K562 (cell line): Measurements from ENCODE around the gene MRM2. TPM values are rescaled to one million over a fixed set of nuclear protein-coding genes. Genes with fewer than 3 reads are reported as not detected.

Experiments
- ARID4B ChIP-seq: sonication (generic); formaldehyde crosslinking; IDR thresholded peaks from 2 replicates; pipeline ENCODE4 v1.8.0; 2022; ENCODE audit warnings: mild to moderate bottlenecking, missing genetic modification reagents
- BRD4 ChIP-seq: fragments of 200-600 bp; sonication (generic); IDR thresholded peaks from 2 replicates; pipeline ENCODE4 v1.6.1; 2017; ENCODE audit warnings: inconsistent platforms
- C11orf30 ChIP-seq: fragments of 450-650 bp; IDR thresholded peaks from 2 replicates; pipeline ENCODE4 v1.6.1; 2016; ENCODE audit warnings: low read depth, mild to moderate bottlenecking
- ILK ChIP-seq: fragments of 450-650 bp; IDR thresholded peaks from 2 replicates; pipeline ENCODE4 v1.6.1; 2016; ENCODE audit warnings: missing genetic modification characterization, low read depth, mild to moderate bottlenecking, missing compliant biosample characterization, moderate library complexity, borderline replicate concordance
- KLF1 ChIP-seq: fragments of 450-650 bp; IDR thresholded peaks from 2 replicates; pipeline ENCODE4 v1.6.1; 2016; ENCODE audit warnings: missing genetic modification characterization, missing compliant biosample characterization
- KLF16 ChIP-seq: IDR thresholded peaks from 2 replicates; pipeline ENCODE4 v1.6.1; 2016; ENCODE audit warnings: antibody characterized with exemption
- NCOA1 ChIP-seq: fragments of 450-650 bp; IDR thresholded peaks from 2 replicates; pipeline ENCODE4 v1.6.1; 2016; ENCODE audit warnings: low read depth
- NEUROD1 ChIP-seq: fragments of 150-350 bp; IDR thresholded peaks from 2 replicates; pipeline ENCODE4 v1.6.1; 2014; ENCODE audit warnings: borderline replicate concordance, low read length, low read depth; ENCODE audit not compliant: partially characterized antibody
- NR2C2 ChIP-seq, 2 experiments: fragments of 200-800 bp in 1 of 2; sonication (Bioruptor generic) in 1 of 2; sonication (generic) in 1 of 2; formaldehyde crosslinking in 1 of 2; IDR thresholded peaks; 2 replicates each; pipeline versions ENCODE4 v1.6.1 to v1.8.0; 2016 to 2022; ENCODE audit warnings: mild to moderate bottlenecking in 1 of 2, missing compliant biosample characterization in 1 of 2, missing genetic modification characterization in 1 of 2, missing genetic modification reagents in 1 of 2
- POU5F1 ChIP-seq: fragments of 150-350 bp; IDR thresholded peaks from 2 replicates; pipeline ENCODE4 v1.6.1; 2014; ENCODE audit warnings: borderline replicate concordance, low read length, low read depth, mild to moderate bottlenecking; ENCODE audit not compliant: partially characterized antibody
- TAF15 ChIP-seq: fragments of 200-400 bp; formaldehyde crosslinking; IDR thresholded peaks from 2 replicates; pipeline ENCODE4 v1.6.1; 2017; ENCODE audit warnings: mild to moderate bottlenecking, low read depth, low read length, moderate library complexity
- ZBTB17 ChIP-seq: fragments of 450-650 bp; formaldehyde crosslinking; IDR thresholded peaks from 2 replicates; pipeline ENCODE4 v1.4.0; 2020; ENCODE audit warnings: mild to moderate bottlenecking
- ZFX ChIP-seq: sonication (generic); formaldehyde crosslinking; IDR thresholded peaks from 2 replicates; pipeline ENCODE4 v1.8.0; 2022; ENCODE audit warnings: mild to moderate bottlenecking, missing genetic modification reagents, moderate library complexity
- ZNF12 ChIP-seq: sonication (generic); formaldehyde crosslinking; IDR thresholded peaks from 2 replicates; pipeline ENCODE4 v1.4.0; 2020; ENCODE audit warnings: mild to moderate bottlenecking, missing genetic modification reagents
- ZNF586 ChIP-seq: fragments of 450-650 bp; formaldehyde crosslinking; conservative IDR thresholded peaks from 2 replicates; pipeline ENCODE4 v1.4.0; 2020; ENCODE audit warnings: mild to moderate bottlenecking, moderate library complexity
- ZNF76 ChIP-seq: fragments of 250-450 bp; sonication (Bioruptor Pico); IDR thresholded peaks from 2 replicates; pipeline ENCODE4 v1.4.0; 2020; ENCODE audit warnings: mild to moderate bottlenecking, moderate library complexity, borderline replicate concordance
- polyA plus RNA-seq, 8 experiments: library from polyadenylated mRNA; depleted of rRNA in 4 of 8; stranded (reverse) in 5 of 8; unstranded in 3 of 8; fragments of >200 nt; fragmentation: Nextera tagmentation in 2 of 8; fragmentation: Illumina TruSeq in 1 of 8; extraction: Ambion mirVana in 2 of 8; extraction: Trizol in 1 of 8; gene quantifications; 2 replicates each; pipeline versions ENCODE4 v1.2.1 to v1.2.3, GENCODE V29; 2011 to 2014; ENCODE audit warnings: inconsistent platforms in 1 of 8, missing spikeins in 1 of 8
- total RNA-seq, 7 experiments: library from RNA; depleted of rRNA in 6 of 7; stranded (reverse); fragments of >200 nt in 6 of 7; fragmentation: Illumina TruSeq in 2 of 7; extraction: Trizol in 2 of 7; gene quantifications; 2 replicates each; pipeline versions ENCODE4 v1.2.1 to v1.2.3, GENCODE V29; 2011 to 2021; ENCODE audit warnings: low replicate concordance in 1 of 7
- TF ChIP-seq, protein P1 (sequence below): fragments of 250-450 bp; sonication (Bioruptor Pico); IDR thresholded peaks from 2 replicates; pipeline ENCODE4 v1.8.0; 2021; ENCODE audit warnings: borderline replicate concordance, mild to moderate bottlenecking, moderate library complexity; ENCODE audit not compliant: poor library complexity, severe bottlenecking
- TF ChIP-seq, protein P2 (sequence below): fragments of 450-650 bp; IDR thresholded peaks from 2 replicates; pipeline ENCODE4 v1.6.1; 2016; ENCODE audit warnings: borderline replicate concordance

Gene MRM2
- total and polyA plus RNA-seq, 9 of the 15 experiments (the other 6 are each of a cell fraction or from before 2014, with no cell fraction given): 32.4 to 116 (median 50.5) TPM

- TF ChIP-seq NEUROD1 (peak; percentile 67), ILK (no peak), ZNF12 (CRISPR knock-in tag) (0 out of 2 replicates have a peak, but pooled peaks have one; percentile 28), ZFX (CRISPR knock-in tag) (peak; percentile 64), KLF16 (no peak), NR2C2 (CRISPR knock-in tag; IDR thresholded peaks at IDR 0.05) (no peak; the same call in 1 of the 2 replicates), NR2C2 (tag; IDR thresholded peaks at IDR 0.05) (peak; percentile 66), ARID4B (peak; percentile 93), NCOA1 (no peak), BRD4 (no peak), ZNF76 (CRISPR knock-in tag) (no peak), ZNF586 (no peak), C11orf30 (peak; percentile 89), POU5F1 (no peak), ZBTB17 (CRISPR knock-in tag) (peak; percentile 49; the same call in 1 of the 2 replicates), TAF15 (no peak), KLF1 (no peak)
- TF ChIP-seq, protein P1, sequence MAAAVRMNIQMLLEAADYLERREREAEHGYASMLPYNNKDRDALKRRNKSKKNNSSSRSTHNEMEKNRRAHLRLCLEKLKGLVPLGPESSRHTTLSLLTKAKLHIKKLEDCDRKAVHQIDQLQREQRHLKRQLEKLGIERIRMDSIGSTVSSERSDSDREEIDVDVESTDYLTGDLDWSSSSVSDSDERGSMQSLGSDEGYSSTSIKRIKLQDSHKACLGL (CRISPR knock-in tag): no peak
- TF ChIP-seq, protein P2, sequence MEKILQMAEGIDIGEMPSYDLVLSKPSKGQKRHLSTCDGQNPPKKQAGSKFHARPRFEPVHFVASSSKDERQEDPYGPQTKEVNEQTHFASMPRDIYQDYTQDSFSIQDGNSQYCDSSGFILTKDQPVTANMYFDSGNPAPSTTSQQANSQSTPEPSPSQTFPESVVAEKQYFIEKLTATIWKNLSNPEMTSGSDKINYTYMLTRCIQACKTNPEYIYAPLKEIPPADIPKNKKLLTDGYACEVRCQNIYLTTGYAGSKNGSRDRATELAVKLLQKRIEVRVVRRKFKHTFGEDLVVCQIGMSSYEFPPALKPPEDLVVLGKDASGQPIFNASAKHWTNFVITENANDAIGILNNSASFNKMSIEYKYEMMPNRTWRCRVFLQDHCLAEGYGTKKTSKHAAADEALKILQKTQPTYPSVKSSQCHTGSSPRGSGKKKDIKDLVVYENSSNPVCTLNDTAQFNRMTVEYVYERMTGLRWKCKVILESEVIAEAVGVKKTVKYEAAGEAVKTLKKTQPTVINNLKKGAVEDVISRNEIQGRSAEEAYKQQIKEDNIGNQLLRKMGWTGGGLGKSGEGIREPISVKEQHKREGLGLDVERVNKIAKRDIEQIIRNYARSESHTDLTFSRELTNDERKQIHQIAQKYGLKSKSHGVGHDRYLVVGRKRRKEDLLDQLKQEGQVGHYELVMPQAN: peak; percentile 95
These were observed at the start of gene MRM2, which contains the start of gene NUDT1 (continued) for GRCh38 chr7:2241580-2242540.
